GM19468 (cell line): ENCODE data around the gene CENPH.
"Not testable (repeated sequence)": the region's sequence is repeated elsewhere in the genome, so short reads cannot be mapped to it uniquely, and the experiment has no call there.

ENCODE experiments used
- ATAC-seq: cut with Tn5 transposase; IDR thresholded peaks from one replicate; pipeline ENCODE4 v1.9.1; 2021; ENCODE audit warnings: mild to moderate bottlenecking, moderate library complexity, moderate number of reproducible peaks; ENCODE audit not compliant: unreplicated experiment; ENCODE audit errors: extremely low read depth

The CENPH gene

DNA sequence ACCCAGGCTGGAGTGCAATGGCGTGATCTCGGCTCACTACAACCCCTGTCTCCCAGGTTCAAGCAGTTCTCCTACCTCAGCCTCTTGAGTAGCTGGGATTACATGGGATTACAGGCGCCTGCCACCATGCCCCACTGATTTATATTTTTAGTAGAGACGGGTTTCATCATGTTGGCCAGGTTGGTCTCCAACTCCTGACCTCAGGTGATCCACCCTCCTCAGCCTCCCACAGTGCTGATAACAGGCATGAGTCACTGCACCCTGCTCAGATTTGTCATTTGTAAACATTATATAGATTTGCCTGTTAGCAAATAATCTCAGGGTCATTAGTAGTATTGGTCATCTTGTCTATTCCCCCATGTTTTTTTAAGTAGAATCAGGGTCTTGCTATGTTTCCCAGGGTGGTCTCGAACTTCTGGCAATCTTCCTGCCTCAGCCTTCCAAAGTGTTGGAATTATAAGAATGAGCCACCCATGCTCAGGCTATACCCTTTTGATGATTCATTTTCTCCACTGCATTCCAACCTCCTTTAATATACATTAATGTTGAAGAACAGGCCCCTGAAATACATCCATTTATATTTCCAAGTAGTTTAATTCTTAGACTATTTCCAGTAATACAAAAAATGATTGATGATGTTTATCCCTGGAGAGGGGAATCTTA lies 17.3 kb downstream of the CENPH start:
- no peak for ATAC-seq

DNA sequence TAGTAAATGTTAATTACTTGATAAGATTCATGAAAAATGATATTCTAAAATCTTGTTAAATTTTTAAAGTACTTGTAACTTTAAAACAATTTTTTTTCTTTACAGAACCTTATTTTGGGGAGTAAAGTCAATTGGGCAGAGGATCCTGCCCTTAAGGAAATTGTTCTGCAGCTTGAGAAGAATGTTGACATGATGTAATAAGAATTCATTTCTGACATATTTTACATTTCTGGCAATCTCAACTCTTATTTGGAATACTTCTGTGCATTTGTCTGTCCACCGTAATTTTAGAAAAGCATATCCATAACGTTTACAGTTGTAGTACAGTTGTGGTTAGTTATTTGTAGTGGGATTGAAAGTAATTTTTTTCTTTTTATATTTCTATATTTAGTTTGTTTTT lies 20.2 kb downstream of the CENPH start:
- no peak for ATAC-seq

DNA sequence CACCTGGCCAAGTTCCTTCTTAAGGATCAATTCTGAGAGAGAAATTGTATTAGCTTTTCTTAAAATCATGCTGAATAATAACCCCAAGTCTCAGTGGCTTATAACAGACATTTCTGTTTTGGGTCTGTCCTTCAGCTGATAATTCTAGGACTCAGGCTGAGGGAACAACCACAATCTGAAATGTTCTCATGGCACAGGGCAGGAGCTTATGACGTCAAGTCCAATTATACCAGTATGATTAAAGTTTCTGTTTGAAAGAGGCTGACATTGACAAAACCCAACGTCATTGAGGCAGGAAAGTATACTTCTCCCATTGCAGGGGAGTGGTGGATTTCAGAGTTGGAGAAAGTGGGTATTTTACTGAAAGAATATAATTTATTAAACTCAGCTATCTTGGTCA lies 21.8 kb downstream of the CENPH start:
- ATAC-seq, result no peak

DNA sequence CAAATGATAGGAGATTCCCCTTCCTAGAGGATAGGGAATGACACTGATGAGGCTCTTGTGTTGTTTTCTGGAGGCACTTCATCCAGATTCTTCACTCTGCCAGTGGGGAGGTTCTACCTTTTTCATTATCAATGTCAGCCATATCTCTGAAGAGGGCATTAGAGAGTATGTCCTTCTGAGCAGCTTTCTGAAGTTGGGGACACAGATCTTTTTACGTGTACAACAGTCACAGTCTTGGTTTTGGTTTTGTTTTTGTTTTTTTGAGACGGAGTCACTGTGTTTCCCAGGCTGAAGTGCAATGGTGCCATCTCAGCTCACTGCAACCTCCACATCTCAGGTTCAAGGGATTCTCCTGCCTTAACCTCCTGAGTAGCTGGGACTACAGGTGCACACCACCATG lies 22.6 kb downstream of the CENPH start:
- ATAC-seq, result no peak

DNA sequence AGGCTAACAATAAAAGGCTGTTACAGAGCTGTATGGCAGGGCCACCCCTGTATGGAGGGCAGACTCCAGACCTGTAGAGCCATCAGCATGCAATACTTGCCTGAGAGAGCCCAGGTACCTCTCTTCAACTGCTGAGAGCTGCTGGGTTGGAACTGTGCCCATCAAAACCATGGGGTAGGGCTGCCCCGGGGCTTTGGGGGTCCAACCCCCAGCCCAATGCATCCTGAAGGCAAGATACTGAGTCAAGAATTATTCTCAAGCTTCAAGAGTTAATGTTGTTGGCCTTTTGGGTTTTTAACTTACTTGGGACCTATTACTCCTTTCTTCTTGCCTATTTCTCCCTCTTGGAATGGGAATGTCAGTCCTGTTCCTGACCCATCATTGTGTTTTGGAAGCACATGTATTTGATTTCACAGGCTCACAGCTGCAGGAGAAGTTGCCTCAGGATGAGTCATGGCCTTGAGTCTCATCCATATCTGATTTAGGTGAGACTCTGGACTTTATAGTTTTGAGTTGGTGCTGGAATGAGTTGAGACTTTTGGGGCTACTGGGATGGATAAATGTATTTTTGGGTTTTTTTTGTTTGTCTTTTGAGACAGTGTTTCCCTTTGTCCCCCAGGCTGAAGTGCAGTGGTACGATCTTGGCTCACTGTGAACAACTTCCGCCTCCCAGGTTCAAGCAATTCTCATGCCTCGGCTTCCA lies 24.3 kb downstream of the CENPH start:
- ATAC-seq, result no peak

DNA sequence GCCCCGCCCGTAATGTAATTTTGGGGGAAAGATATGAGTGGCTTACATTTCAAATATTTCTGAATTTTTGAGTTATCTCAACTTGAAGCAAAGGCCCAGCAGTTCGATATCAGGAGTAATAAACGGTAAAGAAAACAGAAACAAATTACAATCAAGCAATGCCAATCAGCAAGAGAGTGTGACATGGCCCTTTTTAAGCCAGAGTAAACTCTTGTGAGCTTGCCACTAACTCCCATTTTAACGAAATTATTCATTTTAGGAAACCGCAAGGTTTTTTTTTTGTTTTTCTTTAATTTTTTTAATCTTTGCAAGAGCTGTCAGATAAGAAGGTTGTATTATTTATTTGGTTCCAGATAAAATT lies 27.7 kb downstream of the CENPH start:
- no peak for ATAC-seq

DNA sequence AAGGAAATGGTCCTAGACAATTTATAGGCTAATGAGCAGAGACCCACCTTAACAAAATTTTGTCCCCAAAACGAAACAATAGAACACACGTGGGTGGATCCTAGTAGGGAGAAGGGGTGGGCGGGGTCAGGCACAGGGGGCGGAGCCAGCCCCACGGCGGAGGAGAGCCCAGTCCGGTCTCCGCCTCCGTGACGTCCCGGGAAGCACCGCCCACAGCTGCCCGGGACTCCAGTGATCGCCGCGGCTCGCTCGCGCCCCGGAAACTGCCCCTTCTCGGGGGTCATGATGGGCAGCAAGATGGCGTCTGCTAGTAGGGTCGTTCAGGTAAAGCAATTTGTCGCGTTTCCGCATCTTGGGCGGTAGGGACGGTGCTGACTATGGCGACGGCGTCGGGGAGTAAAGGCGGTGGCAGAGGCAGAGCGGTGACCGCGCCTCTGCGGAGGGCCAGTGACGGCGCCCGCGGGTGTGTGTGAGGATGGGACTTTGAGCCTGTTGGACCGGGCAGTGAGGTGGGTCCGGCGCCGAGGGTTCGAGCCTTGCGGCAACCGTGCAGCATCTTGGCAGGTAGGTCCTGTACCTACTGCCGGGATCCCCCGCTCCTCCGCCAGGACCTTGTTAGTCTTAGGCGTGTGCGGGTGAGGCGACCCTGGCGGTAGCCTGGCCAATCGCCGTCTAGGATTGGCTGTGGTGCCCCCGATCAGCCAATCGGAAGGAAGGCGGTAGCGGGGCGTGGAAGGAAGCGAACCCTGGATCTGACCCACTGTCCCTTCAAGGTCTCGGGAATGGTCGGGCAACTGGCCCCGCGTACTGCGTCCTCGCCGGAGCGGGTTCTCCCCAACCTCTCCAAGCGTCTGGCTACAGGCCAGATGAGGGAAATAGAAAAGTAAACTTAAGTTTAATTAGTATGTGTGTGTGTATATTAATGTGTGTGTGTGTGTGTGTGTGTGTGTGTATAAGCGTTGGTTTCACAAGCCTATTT lies 28.5 kb downstream of the CENPH start:
- peak; percentile 89 for ATAC-seq

DNA sequence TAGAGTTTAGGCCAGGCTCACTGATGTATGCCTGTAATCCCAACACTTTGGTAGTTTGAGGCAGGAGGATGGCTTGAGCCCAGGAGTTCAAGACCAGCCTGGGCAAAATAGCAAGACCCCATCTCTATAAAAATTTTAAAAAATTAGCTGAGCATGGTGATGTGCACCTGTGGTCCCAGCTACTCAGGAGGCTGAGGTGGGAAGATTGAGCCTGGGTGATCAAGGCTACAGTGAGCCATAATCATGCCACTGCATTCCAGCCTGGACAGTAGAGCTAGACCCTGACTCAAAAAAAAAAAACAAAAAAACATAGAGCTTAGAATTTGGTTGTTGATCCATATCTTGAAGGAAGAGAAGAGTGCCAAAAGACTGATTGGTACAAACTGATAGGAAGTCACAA lies 30.6 kb downstream of the CENPH start:
- ATAC-seq, result no peak

DNA sequence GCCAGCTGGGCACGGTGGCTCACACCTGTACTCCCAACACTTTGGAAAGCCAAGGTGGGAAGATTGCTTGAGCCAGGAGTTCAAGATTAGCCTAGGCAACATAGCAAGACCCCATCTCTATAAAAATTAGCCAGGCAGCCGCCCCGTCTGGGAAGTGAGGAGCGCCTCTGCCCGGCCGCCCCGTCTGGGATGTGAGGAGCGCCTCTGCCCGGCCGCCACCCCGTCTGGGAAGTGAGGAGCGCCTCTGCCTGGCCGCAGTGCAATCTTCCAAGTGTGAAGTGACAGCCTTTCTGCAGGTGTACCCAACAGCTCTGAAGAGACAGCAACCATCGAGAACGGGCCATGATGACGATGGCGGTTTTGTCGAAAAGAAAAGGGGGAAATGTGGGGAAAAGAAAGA lies 31.0 kb downstream of the CENPH start:
- ATAC-seq, result not testable (repeated sequence)

DNA sequence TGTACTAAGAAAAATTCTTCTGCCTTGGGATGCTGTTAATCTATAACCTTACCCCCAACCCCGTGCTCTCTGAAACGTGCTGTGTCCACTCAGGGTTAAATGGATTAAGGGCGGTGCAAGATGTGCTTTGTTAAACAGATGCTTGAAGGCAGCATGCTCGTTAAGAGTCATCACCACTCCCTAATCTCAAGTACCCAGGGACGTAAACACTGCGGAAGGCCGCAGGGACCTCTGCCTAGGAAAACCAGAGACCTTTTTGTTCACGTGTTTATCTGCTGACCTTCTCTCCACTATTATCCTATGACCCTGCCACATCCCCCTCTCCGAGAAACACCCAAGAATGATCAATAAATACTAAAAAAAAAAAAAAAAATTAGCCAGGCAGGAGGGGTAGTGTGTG lies 31.4 kb downstream of the CENPH start:
- ATAC-seq, result not testable (repeated sequence)

DNA sequence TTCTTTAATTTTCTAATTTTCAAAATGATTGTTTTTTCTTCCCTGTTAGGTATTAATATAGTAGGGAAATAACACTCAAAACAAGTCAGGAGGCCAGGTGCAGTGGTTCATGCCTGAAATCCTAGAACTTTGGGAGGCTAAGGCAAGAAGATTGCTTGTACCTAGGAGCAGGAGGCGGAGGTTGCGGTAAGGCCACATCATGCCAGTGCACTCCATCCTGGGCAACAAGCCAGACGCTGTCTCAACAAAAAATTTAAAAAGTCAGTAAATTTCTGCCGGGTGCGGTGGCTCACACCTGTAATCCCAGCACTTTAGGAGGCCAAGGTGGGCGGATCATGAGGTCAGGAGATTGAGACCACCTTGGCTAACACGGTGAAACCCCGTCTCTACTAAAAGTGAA lies 35.1 kb downstream of the CENPH start:
- no peak for ATAC-seq

DNA sequence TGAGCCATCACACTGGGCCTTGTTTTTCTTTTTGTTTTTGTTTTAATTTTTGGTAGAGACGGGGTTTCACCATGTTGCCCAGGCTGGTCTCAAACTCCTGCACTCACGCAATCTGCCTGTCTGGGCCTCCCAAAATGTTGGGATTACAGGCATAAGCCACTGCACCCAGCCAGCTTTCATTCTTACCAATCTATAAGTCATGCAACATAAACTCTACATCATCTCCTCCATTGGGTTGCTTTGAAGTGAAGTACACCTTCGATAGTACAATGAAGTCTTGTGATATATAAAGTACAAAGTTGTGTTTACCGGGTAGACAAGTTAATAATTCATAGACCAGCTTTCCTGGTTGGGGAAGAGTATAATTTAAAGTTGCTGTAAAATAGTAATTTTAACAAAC lies 36.5 kb downstream of the CENPH start:
- ATAC-seq, result no peak

DNA sequence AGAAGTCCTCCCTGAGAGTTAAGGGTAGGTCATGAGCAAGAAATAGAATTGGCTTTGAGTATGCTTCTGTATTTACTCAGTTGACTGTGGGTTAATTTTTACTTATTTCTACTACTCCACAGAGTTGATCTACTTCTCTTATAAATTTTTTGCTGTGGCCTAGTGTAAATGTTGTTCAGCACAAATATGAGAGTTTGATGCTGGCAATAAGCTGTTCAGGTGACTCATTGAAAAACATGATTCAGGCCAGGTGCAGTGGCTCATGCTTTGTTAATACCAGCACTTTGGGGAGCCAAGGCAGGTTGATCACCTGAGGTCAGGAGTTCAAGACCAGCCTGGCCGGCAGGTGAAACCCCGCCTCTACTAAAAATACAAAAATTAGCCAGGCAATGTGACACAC lies 40.8 kb downstream of the CENPH start:
- ATAC-seq, result no peak

DNA sequence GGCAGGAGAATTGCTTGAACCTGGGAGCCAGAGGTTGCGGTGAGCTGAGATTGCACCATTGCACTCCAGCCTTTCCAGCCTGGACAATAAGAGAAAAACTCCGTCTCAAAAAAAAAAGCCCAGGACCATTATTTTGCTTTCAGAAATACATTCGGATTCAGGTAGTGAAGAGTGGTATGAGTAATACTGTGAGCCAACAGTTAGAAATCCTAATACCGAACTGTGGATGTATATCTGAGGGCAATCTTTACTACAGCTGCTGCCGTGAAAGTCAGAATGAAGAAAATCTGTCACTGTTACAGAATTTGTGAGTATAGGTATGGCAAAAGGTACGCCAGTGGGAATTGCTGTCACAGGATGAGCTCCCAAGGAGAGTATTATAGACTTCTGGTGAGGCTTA lies 41.9 kb downstream of the CENPH start:
- ATAC-seq, result no peak

DNA sequence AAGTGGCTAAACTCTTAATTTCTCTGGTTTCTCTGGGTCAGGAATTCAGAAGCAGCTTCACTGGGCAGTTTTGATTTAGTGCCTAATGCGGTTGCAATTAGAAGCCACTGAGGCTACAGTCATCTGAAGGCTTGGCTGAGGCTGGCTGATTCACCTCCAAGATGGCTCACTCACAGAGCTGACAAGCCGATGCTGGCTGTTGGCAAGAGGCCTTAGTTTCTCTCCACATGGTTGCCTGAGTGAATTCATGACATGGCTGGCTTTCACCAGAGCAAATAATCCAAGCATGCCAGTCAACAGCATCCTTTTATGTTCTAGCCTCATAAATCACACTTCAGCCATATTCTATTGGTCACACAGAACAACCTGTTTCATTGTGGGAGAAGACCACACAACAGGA lies 42.5 kb downstream of the CENPH start:
- no peak for ATAC-seq

DNA sequence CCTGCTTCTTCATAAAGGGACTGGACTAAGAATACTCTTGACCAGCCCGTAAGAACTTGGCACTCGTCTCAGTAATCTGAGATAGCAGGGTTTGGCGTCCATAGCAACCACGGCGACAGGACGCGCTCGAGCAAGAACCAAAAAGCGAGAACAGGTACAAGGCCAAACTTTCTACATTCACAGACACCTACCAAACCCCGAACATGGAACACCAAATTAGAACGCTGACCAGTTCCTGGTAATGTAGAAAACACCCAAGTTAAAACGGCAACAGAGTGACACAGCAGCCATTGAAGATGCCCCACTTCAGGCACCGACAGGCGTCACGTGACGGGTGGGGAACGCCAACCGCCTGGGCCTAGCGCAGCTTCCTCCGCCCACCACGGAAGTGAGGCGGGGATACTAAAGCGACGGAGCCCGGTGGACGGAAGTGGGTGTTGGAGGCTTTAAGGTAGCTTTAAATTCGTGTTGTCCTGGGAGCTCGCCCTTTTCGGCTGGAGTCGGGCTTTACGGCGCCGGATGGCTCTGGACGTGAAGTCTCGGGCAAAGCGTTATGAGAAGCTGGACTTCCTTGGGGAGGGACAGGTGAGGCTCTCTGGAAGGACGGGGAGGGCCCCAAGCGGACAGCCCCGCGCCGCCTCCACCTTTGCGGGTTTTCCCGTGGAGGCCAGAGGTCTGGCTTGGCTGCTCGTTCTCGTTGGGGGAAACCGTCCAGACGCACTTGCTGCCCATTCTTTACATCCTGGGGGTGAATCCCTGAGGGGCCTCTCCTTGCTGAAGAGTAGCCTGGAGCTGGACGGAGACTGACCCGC lies 45.3 kb downstream of the CENPH start, which contains the start of gene CDK7:
TSS of gene CDK7 (plus strand) at position 430 of the 812 bp plus-strand sequence. CDS start at position 520, 90 bp downstream.
- peak; percentile 96 for ATAC-seq

DNA sequence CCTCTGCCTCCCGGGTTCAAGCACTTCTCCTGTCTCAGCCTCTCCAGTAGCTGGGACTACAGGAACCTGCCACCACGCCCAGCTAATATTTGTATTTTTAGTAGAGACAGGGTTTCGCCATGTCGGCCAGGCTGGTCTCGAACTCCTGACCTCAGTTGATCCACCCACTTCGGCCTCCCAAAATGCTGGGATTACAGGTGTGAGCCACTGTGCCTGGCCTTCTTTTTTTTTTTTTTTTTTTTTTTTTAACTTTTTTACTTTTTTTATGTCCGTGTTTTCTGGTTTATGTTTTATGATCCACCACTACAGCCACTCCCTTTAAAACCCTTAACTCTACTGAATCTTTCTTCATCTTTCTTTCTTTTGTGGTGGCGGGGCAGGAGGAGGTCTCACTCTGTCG lies 47.4 kb downstream of the CENPH start:
- ATAC-seq, result not testable (repeated sequence)

DNA sequence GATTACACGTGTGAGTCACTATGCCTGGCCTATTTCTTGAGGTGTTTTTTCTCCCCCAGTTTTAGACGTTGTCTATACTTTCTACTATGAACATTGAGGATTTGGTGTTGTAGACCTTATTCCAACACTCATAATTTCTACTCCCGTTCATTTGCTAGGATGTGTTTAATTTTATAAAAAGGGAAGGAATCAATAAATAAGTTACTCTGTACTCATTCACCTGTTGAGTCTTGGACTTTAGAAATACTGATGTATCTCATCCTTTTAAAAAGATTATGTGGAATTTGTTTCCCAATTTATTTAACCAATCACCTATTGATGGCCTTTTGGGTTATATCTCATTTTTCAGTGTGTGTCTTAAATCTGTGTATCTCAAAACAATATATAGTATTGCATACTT lies 48.5 kb downstream of the CENPH start:
- no peak for ATAC-seq

DNA sequence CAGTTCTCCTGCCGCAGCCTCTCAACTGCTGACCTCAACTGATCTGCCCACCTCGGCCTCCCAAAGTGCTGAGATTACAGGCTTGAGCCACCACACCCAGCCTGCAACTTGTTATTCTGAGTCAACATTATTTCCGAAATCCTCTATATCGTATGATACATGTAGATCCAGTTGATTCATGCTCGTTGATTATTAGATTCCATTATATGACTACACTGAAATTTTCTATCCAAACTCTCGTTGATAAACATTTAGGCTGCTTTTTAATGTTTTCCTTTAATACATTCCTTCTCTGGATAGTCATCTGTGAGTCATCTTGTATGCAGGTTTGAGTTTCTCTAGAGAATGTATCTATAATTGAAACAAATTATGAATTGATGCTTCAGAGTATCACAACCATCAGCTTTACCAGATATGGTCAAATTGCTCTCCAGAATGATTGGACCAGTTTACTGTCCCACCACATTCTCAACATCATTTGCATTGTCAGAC lies 49.4 kb downstream of the CENPH start:
- no peak for ATAC-seq
